GM19099 (cell line): ENCODE measurements around the gene AMACR.

Experiments
- POLR2A ChIP-seq: IDR thresholded peaks from 3 replicates; pipeline ENCODE4 v1.6.1; 2011; ENCODE audit warnings: low read depth; ENCODE audit not compliant: insufficient read length; ENCODE audit errors: extremely low read depth

AMACR gene

GRCh38 chr5:33997331-33997983 is 10.4 kb downstream of the AMACR start:
- TF ChIP-seq POLR2A = no peak

- no peak for TF ChIP-seq POLR2A
Measured at GRCh38 chr5:33995865-33996264, 12.0 kb downstream of the AMACR start.

- TF ChIP-seq POLR2A = no peak
Measured at GRCh38 chr5:33994845-33995244, 13.0 kb downstream of the AMACR start.

GRCh38 chr5:33992864-33993263 is 15.0 kb downstream of the AMACR start:
- TF ChIP-seq POLR2A = no peak

GRCh38 chr5:33985447-33985846 is 22.4 kb downstream of the AMACR start:
- no peak for TF ChIP-seq POLR2A

GRCh38 chr5:33984671-33985124 is 23.2 kb downstream of the AMACR start, which contains the start of gene SLC45A2:
Gene SLC45A2 (minus strand): TSS chr5:33984693. CDS start chr5:33984583, 110 bp downstream.
- TF ChIP-seq POLR2A = no peak

GRCh38 chr5:33984178-33984577 is 23.7 kb downstream of the AMACR start:
- TF ChIP-seq POLR2A = no peak

GRCh38 chr5:33981408-33982162 is 26.3 kb downstream of the AMACR start:
- no peak for TF ChIP-seq POLR2A

- no peak for TF ChIP-seq POLR2A
Measured at GRCh38 chr5:33980030-33980429, 27.8 kb downstream of the AMACR start.

- TF ChIP-seq POLR2A = no peak
Measured at GRCh38 chr5:33978306-33978705, 29.5 kb downstream of the AMACR start.

- TF ChIP-seq POLR2A = no peak
Measured at GRCh38 chr5:33976307-33976706, 31.5 kb downstream of the AMACR start.

- TF ChIP-seq POLR2A = no peak
Measured at GRCh38 chr5:33975852-33976251, 32.0 kb downstream of the AMACR start.

GRCh38 chr5:33973271-33973670 is 34.6 kb downstream of the AMACR start:
- no peak for TF ChIP-seq POLR2A

- TF ChIP-seq POLR2A = no peak
Measured at GRCh38 chr5:33969572-33970452, 38.0 kb downstream of the AMACR start.

- no peak for TF ChIP-seq POLR2A
Measured at GRCh38 chr5:33968211-33969005, 39.4 kb downstream of the AMACR start.

- no peak for TF ChIP-seq POLR2A
Measured at GRCh38 chr5:33966805-33967204, 41.0 kb downstream of the AMACR start.
